HG03103 (cell line): Measurements from ENCODE around the gene FMO3.

Experiments
- ATAC-seq: cut with Tn5 transposase; IDR thresholded peaks from one replicate; pipeline ENCODE4 v1.9.1; 2021; ENCODE audit warnings: low read depth; ENCODE audit not compliant: unreplicated experiment

Gene FMO3

DNA sequence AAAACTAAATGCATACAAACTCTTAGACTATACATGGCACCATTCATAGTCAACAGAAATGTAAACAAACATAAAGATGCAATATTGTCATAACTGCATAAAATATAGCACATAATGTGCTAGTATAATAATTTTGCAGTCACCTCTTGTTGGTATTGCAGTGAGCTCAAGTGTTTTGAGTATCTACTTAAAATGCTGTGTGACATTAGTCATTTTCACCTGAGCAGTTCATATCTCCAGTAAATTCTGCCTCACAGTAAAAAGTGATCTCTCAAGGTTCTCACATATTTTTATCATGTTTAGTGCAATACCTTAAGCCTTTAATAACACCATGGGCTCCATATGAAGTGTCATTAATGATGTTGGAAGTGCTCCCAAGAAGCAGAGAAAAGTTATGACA lies 64.8 kb downstream of the FMO3 start:
- ATAC-seq: no peak

DNA sequence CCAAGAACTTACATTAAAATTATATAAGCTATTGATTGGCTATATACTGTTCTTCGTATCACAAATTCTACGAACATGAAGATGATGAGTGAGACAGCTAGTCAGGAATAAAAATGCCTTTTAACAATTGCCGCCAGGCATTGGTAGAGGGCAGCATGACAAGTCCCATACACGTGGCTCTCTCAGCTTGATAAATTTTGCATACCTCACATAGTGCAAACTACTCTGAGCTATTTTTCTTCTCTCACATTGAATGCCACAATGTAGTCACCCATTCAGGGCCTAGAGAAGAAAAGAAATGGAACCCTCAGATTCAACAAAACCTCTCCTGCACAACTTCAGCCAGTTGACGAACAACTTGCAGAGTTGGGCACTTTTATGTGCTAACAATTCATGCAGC lies 67.4 kb downstream of the FMO3 start:
- no peak for ATAC-seq

DNA sequence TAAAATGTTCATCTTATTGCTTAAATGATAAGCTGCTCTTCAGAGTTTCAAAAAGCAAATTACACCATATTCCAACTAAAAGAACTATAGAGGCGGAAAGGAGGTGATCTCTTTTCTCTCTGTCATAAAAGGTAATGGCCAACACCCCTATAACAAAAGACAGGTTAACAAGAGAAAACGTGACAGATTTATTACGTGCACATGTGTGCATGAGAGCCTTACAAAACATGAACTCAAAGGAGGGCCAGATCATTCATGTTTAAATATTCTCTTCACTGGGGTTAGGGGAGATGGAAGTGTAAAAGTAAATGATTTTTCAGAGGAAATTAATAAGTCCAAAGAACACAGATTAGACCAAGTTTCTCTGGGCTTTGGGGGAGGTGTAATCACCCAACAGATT lies 67.8 kb downstream of the FMO3 start:
- no peak for ATAC-seq

DNA sequence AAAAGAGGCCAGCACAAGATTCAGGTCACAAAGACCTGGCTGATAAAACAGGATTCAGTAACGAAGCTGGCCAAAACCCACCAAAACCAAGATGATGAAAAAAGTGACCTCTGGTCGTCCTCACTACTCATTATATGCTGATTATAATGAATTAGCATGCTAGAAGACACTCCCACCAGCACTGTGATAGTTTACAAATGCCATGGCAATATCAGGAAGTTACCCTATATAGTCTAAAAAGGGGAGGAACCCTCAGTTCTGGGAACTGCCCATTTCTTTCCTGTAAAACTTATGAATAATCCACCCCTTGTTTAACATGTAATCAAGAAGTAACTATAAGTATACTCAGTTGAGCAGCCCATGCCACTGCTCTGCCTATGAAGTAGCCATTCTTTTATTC lies 68.4 kb downstream of the FMO3 start:
- ATAC-seq: no peak

DNA sequence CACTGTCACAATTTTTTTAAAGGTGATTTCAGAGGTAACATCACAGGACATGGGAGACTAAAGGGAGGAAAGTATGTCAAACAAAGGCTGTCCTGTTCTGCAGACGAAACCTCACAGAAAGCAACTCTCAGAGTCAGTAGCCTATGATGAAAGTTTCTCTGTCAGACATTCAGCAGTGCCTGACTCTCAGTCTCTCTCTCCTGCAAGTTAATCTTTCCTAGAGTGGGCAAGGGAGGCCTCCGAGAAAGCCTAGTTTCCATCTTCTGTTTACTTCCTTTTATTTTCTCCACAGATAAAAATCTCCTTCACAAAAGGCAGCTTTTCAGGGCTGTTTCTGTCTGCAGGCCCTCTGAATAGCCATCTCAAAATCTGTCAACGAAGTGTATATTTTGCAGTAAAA lies 69.5 kb downstream of the FMO3 start:
- no peak for ATAC-seq

DNA sequence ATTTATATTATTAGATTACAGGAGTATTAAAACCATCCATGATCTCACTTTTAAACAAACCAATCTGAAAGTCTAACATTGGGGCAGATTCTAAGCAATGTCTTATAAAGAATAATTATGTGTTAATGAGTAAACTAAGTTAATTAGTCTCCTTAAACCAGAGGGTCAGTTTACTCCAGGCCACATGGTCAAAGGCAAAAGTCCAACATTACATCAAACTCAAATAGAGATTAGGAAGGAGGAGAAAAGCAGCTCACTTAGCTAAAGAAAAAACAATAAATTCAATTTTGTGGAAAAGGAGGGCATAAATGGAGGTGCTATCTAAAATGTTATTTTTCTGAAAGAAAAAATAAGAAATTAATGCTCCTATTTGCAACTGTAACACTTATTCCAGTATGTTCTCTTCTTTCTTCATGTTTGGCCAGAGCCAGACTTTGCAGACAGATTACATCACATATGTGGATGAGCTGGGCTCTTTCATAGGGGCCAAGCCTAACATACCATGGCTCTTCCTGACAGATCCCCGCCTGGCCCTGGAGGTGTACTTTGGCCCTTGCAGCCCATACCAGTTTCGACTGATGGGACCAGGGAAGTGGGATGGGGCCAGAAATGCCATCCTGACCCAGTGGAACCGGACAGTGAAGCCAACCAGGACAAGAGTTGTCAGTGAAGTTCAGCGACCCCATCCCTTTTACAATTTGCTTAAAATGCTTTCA lies 70.1 kb downstream of the FMO3 start:
- no peak for ATAC-seq

DNA sequence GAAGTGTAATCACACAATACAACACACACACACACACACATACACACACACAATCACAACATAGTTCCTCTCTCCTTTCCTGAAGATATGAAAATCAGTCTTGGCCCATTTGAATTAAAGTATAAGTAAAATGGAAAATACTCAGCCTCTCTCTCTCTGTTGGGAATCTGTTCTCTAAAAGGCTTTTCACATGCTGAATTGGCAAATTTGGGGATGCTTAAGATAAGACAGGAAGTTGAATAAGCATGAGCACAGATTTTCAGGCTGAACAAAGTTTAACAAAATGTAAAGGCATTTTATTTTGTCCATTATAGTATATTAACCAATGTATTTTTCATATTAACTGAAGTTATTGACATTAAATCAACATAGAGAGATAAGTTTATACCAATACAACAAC lies 70.7 kb downstream of the FMO3 start:
- no peak for ATAC-seq

DNA sequence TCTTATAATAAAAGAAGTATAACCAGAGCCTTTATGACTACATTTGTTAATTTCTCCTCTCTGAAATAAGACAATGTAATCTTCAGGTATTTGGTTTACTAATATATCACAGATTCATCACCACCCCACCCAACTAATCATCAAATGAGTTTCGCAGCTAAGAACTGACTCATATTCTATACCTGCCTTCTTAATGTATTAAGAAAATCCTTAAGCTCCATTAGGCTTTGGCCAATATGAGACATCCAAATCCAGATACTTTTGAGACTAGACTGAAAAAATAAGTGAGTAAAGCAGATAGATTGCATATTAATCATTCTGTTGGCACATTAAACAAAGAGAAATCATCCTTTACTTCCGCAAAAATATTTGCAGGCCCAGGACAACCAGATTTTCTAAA lies 75.7 kb downstream of the FMO3 start:
- no peak for ATAC-seq
